CD4-positive, alpha-beta T cell treated with Interleukin-10 for 1 hour (primary cell): Measurements from ENCODE around the gene FCF1.
"Not testable (repeated sequence)": the region's sequence is repeated elsewhere in the genome, so short reads cannot be mapped to it uniquely, and the experiment has no call there.

Experiments
- DNase-seq: peaks from one replicate; pipeline ENCODE4 v3.0.0-alpha.2; 2020

The FCF1 gene

GRCh38 chr14:74703043-74703442 lies 9.9 kb upstream of the FCF1 start:
- no peak for DNase-seq

GRCh38 chr14:74704656-74705055 lies 8.3 kb upstream of the FCF1 start:
- DNase-seq, result no peak

- DNase-seq, result no peak
Measured at GRCh38 chr14:74705613-74706500, 7.1 kb upstream of the FCF1 start.

- no peak for DNase-seq
Measured at GRCh38 chr14:74710480-74710879, 2.5 kb upstream of the FCF1 start.

- DNase-seq, result no peak
Measured at GRCh38 chr14:74711651-74712050, 1.3 kb upstream of the FCF1 start.

- DNase-seq, result no peak
Measured at GRCh38 chr14:74713395-74713735, 421 bp downstream of the FCF1 start.

- no peak for DNase-seq
Measured at GRCh38 chr14:74720526-74720925, 7.6 kb downstream of the FCF1 start.

- no peak for DNase-seq
Measured at GRCh38 chr14:74723134-74723533, 10.2 kb downstream of the FCF1 start.

GRCh38 chr14:74732387-74732786 lies 19.4 kb downstream of the FCF1 start:
- no peak for DNase-seq

- DNase-seq, result no peak
Measured at GRCh38 chr14:74733221-74733620, 20.3 kb downstream of the FCF1 start.

- no peak for DNase-seq
Measured at GRCh38 chr14:74735125-74735524, 22.2 kb downstream of the FCF1 start.

GRCh38 chr14:74737753-74738325 lies 24.9 kb downstream of the FCF1 start:
- no peak for DNase-seq

GRCh38 chr14:74739293-74740030 lies 26.5 kb downstream of the FCF1 start:
- DNase-seq, result no peak

- DNase-seq, result no peak
Measured at GRCh38 chr14:74747237-74747636, 34.3 kb downstream of the FCF1 start.

- DNase-seq, result no peak
Measured at GRCh38 chr14:74754157-74754556, 41.2 kb downstream of the FCF1 start.

- no peak for DNase-seq
Measured at GRCh38 chr14:74754899-74755298, 42.0 kb downstream of the FCF1 start.

- no peak for DNase-seq
Measured at GRCh38 chr14:74756326-74756725, 43.4 kb downstream of the FCF1 start.

- DNase-seq, result not testable (repeated sequence)
Measured at GRCh38 chr14:74758505-74758904, 45.6 kb downstream of the FCF1 start.

GRCh38 chr14:74762917-74763802 lies 50.2 kb downstream of the FCF1 start, which contains the start of gene YLPM1:
TSS of gene YLPM1 (plus strand) at chr14:74763316. CDS start at chr14:74763490, 174 bp downstream.
- DNase-seq, result peak; percentile 97

GRCh38 chr14:74763803-74764531 lies 51.0 kb downstream of the FCF1 start:
- peak; percentile 17 for DNase-seq

- peak; percentile 12 for DNase-seq
Measured at GRCh38 chr14:74765721-74766120, 52.8 kb downstream of the FCF1 start.

GRCh38 chr14:74771399-74771798 lies 58.5 kb downstream of the FCF1 start:
- no peak for DNase-seq
